GM21381 (cell line): Measurements from ENCODE around the gene DDX51.
"Not testable (repeated sequence)": the region's sequence is repeated elsewhere in the genome, so short reads cannot be mapped to it uniquely, and the experiment has no call there.

Experiments
- ATAC-seq: cut with Tn5 transposase; IDR thresholded peaks from one replicate; pipeline ENCODE4 v1.9.1; 2021; ENCODE audit warnings: mild to moderate bottlenecking, moderate library complexity; ENCODE audit not compliant: unreplicated experiment

The DDX51 gene

GRCh38 chr12:132123970-132124765 lies 20.0 kb downstream of the DDX51 start:
- ATAC-seq: no peak

DNA sequence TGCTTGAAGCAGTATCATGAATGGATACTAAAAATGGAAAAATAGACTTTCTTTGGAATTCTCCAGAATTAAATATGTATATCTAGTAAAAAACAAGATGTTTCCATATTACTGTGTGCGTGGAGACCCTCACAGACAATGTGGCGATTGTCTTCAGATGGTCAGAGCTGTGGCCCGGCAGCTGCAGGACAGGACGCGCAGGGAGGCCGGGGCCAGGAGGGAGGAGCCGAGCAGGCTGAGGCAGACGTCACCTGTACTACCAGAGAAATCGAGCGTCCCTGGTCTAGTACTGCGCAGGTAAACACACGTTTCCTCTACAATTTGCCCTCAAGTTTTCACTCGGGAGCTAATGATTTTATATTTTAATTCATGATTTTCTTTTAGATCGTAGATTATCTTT lies 22.8 kb downstream of the DDX51 start:
- no peak for ATAC-seq

DNA sequence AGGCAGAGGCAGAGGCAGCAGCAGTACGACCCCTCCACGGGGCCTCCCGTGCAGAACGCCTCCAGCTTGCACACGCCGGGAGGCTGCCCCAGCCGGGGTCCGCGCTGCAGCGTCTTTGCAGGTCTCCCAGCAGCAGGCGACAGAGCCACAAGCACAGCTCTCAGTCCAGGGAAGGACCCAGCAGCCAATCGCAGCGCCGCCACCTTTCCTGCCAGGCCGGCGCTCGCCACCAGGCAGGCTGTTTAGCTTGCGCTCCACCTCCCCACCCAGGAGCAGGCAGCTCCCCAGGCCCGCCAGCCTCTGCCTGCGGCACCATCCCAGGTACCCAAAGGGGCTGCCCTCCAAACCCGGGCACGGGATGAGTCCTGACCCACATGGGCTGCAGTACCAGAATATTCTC lies 25.2 kb downstream of the DDX51 start:
- ATAC-seq: no peak

GRCh38 chr12:132117558-132117875 lies 26.6 kb downstream of the DDX51 start:
- no peak for ATAC-seq

- no peak for ATAC-seq
Observed at GRCh38 chr12:132116709-132117557, 27.2 kb downstream of the DDX51 start.

GRCh38 chr12:132115500-132115899 lies 28.6 kb downstream of the DDX51 start:
- no peak for ATAC-seq

DNA sequence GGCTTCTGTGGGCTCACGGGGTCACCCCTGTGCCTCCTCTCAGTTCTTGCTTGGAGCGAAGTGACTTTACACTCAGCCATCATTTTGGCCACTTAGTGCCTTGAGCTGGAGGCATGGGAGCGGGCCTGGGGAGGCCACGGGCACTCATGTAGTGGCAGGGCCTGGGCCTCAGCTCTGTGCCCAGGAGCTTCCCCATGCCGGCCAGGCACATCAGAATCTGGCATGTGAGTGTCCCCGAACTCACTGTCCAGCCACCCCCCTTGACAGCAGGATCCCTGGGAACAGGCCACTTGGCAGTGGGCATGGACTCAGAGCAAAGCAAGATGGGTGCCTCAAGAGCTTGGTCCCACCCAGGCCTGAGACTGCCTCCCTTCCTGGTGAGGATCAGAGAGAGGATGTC lies 29.5 kb downstream of the DDX51 start:
- no peak for ATAC-seq

- ATAC-seq: no peak
Observed at GRCh38 chr12:132111654-132112304, 32.3 kb downstream of the DDX51 start.

DNA sequence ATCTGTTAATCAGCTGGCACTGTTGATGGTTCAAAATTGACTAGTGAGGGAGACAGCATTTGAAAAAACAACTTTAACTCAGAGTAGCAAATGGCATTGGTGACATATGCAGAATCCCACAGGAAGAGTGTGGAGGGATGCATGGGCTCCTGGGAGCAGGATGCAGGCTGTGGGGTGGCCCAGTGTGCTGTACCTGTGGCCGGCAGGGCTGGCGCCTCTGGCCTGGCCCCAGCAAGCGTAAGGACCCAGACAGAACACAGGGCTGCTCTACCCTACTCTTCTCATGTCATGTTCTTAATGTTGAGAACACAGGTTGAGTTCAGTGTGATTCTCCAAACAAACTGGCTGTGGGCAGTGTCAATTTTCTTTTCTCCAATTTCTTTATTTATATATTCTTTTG lies 33.4 kb downstream of the DDX51 start:
- no peak for ATAC-seq

DNA sequence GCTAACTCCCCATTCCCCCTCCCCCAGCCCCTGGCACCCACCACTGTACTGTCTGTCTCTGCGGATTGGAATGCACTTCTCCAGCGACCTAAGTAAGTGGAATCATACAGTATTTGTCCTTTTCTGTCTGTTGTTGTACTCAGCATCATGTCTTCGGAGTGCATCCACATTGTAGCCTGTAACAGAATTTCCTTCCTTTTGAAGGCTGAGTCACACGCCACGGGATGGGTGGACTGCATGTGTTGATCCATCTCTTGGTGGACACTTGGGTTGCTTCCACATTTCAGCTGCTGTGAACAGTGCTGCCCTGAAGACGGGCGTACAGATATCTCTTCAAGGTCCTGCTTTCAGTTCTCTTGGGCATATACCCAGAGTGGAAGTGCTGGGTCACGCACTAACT lies 34.4 kb downstream of the DDX51 start:
- no peak for ATAC-seq

DNA sequence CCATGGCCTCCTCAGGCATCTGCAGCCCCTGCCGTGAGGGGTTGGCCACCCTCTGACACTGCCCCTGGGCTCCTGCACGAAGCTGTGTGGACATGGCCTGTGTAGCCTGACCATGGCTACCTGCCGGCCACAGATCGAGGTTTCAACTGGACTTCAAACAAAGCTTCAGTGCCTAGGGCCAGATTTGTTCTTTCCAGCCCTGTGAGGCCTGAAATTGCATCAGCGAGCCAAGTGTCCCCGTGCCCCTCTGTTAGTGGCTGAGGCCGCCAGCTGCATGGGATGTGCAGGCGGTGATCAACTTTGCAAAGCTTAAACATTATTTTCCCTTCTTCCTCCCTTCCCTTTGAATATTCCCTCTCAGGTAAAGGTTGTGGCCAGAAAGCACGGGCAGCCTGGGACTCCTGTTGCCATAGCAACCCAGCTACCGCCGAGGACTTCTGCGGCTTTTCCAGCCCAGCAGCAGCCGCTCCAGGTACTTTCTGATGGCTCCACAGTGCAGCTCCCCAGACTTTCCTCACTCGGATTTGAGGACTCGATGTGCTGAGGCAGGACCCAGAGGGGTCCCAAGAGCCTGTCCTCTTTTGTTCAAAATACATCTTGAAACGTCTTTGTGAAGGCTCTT lies 35.8 kb downstream of the DDX51 start:
- no peak for ATAC-seq

- ATAC-seq: no peak
Observed at GRCh38 chr12:132106921-132107320, 37.2 kb downstream of the DDX51 start.

DNA sequence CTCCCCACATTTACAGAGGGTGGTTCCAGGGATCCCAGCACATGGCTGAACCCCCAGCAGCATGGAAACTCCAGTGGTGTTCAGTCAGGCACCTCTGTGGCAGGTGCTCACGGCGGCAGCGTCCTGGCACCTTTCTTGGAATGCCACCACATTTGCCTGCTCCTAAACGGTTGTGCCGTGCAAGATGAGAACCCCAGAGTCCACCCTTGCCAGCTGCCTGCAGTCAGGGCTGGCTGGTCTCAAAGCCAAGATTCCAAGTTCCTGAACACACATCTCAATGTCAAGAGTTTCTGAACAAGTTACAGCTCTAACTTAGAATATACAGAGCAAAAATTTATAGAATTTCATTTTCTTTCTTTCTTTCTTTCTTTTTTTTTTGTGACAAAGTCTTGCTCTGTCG lies 38.7 kb downstream of the DDX51 start:
- ATAC-seq: no peak

DNA sequence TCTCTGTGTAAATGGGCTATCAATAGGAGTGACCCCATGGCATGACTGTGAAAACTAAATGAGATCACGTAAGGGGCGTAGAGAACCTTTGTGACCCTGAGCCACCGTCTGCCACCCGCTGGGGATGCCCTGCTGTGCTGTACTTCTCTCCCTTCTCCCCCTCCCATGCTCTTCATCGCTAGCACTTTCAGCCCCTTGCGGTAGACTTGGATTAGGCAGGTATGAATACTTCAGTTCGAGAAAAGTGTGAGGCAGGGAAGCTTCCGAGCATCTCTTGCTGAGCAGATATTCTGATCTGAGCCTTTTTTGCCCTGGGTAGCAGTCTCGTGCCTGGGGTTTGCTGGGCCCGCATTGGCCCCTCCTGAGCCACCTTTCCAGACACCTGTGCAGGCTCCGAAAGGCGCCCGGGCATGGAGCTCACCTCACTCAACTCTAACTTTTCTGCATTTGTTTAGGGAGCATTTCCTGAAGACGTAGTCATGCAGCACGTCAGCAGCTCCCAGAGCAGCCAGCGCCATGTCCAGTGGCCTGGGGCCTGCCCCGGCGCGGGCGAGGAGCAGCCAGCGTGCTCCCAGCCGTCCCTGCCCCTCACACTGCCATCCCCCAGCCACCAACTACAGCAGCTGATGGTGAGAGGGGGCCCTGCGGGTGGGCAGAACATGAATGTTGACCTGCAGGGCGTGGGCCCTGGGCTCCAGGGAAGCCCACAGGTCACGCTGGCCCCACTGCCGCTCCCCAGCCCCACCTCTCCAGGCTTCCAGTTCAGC lies 40.4 kb downstream of the DDX51 start:
- no peak for ATAC-seq

GRCh38 chr12:132103072-132103471 lies 41.0 kb downstream of the DDX51 start:
- ATAC-seq: not testable (repeated sequence)

- ATAC-seq: no peak
Observed at GRCh38 chr12:132102297-132102696, 41.8 kb downstream of the DDX51 start.

GRCh38 chr12:132100306-132101065 lies 43.6 kb downstream of the DDX51 start:
- ATAC-seq: no peak

DNA sequence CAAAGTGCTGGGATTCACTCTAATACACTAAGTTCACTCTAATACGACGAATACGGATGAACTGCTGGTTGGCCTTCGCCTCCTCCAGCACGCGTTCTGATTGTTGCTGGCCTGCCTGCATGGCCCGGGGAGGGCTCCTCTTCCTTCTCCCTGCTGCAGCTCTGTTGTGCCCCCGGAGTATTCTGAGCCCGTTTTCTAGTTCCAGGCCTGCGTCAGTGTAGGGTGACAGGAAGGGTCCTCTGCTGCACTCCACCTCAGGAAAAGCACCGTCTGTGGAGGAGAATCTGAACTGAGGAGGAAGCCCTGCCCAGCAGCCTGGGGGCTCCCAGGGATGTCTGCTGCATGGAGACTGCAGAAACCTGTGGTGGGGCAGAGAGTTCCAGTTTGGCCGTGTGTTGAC lies 44.4 kb downstream of the DDX51 start:
- no peak for ATAC-seq

GRCh38 chr12:132095520-132096409 lies 48.4 kb downstream of the DDX51 start:
- ATAC-seq: no peak
